Hematopoietic multipotent progenitor cell treated with erythropoietin and hydrocortisone succinate and interleukin-3 and kit ligand, for 6 days (in vitro differentiated cells): ENCODE measurements around the gene MRPL22.
"Not testable (repeated sequence)": the region's sequence is repeated elsewhere in the genome, so short reads cannot be mapped to it uniquely, and the experiment has no call there.

ENCODE experiments used
- DNase-seq: peaks from one replicate; pipeline ENCODE4 v3.0.0-alpha.2; 2015

Gene MRPL22

GRCh38 chr5:154943527-154943926 is 2.7 kb downstream of the MRPL22 start:
- no peak for DNase-seq

DNA sequence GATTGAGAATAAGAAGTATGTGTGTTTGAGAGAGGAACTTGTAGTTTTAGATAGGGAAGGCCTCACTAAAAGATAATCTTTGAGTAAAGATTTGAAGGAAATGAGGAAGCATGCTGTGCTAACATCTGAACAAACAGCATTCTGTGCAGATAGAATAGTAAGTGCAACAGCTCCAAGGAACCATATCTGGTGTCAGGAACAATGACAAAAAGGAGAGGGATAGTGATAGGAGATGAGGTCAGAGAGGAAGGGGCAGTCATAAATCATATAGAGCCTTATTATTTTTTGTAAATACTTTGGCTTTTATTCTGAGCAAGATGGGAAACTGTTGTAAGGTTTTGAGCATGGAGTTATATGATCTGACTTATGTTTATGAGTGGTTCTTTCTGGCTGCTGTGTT is 3.8 kb downstream of the MRPL22 start:
- DNase-seq = peak; percentile 21

DNA sequence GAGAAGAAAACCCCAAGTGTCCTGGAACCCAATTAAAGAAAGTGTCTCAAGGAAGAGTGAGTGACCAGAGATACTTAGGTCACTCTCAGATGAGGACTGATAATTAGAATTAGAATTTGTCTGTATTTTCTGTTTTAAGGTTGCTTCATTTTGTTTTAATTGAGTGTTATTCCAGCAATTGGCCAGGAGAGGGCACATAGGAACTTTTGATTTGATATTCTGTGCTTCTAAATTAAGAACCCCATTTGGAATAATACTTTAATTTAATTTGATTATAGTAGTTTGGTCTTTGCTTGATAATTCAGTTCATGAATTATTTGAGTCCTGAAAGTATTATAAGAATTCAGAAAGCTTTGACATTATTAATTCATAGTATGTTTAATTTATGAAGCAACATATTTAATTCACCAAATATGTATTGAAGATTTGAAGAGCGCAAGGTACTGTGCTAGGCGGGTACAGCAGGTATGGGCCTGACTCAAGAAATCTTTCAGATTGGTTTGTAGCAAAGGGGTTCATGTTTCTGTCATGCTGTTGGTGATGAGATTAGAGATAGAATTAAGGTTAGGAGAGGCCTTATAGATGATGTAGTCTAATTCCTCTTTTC is 4.9 kb downstream of the MRPL22 start:
- peak; percentile 61 for DNase-seq

GRCh38 chr5:154947778-154948177 is 6.9 kb downstream of the MRPL22 start:
- DNase-seq = no peak

DNA sequence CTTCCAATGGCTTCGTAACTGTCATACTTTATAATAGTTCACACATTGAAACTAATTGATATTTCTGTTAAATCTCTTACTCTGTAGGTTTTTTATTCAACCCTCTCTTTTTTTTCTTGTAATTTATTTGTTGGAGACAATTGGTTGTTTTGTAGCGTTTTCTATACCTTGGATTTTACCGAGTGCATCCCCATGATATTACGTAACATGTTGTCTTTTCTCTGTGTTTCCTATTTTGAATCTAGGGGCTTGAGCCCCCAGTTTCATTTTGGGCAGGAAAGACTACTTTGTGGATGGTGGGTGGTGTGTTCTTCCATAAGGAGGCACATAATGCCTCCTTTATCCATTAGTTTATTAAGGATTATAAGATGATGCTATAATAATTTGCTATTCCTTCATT is 7.4 kb downstream of the MRPL22 start:
- DNase-seq = no peak

GRCh38 chr5:154949781-154950180 is 8.9 kb downstream of the MRPL22 start:
- no peak for DNase-seq

- DNase-seq = no peak
Measured at GRCh38 chr5:154956712-154957111, 15.8 kb downstream of the MRPL22 start.

GRCh38 chr5:154962494-154962893 is 21.6 kb downstream of the MRPL22 start:
- DNase-seq = no peak

- DNase-seq = no peak
Measured at GRCh38 chr5:154966081-154966841, 25.4 kb downstream of the MRPL22 start.

- DNase-seq = no peak
Measured at GRCh38 chr5:154966874-154967273, 26.0 kb downstream of the MRPL22 start.

GRCh38 chr5:154967421-154968024 is 26.6 kb downstream of the MRPL22 start:
- peak; percentile 47 for DNase-seq

- DNase-seq = peak; percentile 35
Measured at GRCh38 chr5:154968953-154969352, 28.1 kb downstream of the MRPL22 start.

DNA sequence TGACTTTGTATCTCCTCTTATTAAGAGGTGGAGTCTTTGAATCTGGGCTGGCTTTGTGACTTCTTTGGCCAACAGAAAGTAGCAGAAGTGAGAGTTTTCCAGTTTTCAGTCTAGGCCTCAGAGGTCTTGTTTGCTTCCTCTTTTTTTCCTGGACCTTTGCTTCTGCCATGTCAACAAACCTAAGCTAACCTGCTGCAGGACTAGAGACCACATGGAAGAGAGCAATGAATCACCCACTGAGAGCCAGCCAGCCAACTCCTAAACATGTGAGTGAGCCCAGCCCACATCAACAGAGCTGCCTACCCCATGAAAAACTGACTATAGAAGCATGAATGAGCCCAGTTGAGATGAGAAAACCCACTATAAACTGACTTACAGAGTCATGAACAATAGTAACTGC is 29.9 kb downstream of the MRPL22 start:
- DNase-seq = peak; percentile 7

DNA sequence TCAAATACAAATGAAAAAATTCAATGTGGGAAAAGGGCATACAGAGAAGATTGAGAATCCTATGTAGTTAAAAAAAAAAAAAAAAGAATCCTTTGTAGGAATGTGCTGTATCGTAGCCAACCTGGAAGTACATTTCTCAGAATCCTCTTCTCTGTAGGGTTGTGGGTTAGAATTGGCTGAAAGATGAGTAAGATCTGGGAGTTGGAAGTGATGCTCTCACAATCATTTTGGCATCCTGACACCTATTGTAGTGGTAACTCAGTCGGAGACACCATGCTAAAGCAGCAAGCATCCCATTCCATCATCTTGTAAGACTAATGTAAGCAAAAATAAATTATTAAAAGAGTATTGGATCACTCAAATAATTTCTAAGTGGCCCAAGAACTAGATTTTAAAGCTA is 30.6 kb downstream of the MRPL22 start:
- no peak for DNase-seq

GRCh38 chr5:154972476-154973080 is 31.7 kb downstream of the MRPL22 start:
- peak; percentile 77 for DNase-seq

DNA sequence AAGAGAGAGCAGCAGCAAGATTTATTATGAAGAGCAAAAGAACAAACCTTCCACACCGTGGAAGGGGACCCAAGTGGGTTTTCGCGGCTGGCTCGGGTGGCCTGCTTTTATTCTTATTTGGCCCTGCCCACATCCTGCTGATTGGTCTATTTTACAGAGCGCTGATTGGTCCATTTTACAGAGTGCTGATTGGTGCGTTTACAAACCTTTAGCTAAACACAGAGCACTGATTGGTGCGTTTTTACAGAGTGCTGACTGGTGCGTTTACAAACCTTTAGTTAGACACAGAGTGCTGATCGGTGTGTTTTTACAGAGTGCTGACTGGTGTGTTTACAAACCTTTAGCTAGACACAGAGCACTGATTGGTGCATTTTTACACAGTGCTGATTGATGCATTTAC is 35.2 kb downstream of the MRPL22 start:
- not testable (repeated sequence) for DNase-seq

GRCh38 chr5:154977409-154977808 is 36.5 kb downstream of the MRPL22 start:
- peak; percentile 20 for DNase-seq

DNA sequence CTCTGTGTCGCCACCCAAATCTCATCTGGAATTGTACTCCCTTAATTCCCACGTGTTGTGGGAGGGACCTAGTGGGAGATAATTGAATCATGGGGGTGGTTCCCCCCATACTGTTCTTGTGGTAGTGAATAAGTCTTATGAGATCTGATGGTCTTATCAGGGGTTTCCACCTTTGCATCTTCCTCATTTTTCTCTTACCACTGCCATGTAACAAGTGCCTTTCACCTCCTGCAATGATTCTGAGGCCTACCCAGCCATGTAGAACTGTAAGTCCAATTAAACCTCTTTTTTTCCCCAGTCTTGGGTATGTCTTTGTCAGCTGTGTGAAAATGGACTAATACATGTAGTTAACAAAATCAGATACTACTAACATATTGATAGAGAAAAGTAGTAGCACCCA is 37.4 kb downstream of the MRPL22 start:
- peak; percentile 54 for DNase-seq

DNA sequence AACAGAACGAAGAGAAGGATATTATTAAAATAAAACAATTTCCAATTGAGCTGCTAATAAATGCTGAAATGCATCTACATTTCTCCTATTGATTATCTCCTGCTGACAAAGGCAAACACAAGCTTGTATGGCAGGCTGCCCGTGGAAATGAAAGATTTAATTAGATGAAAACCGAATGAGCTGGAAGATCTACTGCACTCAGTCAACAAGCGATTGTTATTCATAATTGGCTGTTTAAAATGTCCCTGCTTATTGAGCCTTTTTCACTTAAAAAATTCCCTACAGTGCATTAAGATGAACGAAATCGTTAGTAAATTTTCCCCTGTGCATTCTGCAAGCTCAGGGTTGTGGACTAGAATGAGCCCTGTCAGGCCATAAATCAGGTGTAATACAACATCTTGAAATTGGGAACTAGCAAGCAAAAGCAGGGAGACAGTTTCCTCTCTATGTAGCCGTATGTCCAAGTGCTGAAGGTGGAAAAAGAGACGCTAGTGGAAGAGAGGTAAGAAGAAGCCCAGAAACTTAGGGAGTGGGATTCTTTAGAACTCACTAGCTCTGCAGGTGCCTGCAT is 44.2 kb downstream of the MRPL22 start:
- DNase-seq = no peak

DNA sequence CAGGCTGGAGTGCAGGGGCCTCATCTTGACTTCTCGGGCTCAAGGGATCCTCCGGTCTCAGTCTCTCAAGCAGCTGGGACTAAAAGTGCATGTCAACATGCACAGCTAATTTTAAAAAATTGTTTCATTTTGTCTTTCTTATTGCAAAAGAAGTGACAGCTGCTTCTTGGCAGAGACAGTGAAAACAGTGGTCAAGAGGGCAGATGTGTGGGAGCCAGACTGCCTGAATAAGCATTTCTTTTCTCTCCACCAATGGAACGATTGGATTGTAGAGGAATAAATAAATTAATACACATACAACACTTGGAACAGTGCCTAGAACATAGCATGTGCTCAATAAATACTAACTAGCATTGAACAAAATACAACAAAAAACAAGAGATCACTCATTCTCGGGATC is 45.3 kb downstream of the MRPL22 start:
- DNase-seq = no peak

GRCh38 chr5:154989626-154990025 is 48.8 kb downstream of the MRPL22 start:
- DNase-seq = no peak

GRCh38 chr5:154993461-154993860 is 52.6 kb downstream of the MRPL22 start:
- no peak for DNase-seq

- DNase-seq = peak; percentile 21
Measured at GRCh38 chr5:154995679-154996078, 54.8 kb downstream of the MRPL22 start.

DNA sequence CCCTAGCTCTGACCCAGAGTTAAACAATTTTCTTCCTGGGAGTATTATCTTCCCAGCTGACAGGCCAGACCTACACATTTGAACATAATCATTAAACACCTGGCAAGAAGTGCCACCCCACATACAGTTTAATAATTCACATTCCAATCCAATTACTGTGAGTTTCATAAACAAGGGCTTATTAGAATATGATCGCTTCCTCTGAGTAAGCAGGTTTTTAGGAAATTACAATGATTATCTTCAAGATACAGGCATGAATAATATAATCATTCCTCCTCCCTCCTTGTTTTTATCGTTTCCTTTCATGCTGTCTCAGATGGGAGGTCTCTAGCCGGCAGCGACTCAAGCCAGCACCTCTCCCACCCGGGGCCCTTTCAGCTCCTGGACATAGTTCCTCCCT is 56.9 kb downstream of the MRPL22 start:
- peak; percentile 41 for DNase-seq
